A549 (cell line): Measurements from ENCODE around the gene PRKCE. TPM values are rescaled to one million over a fixed set of nuclear protein-coding genes. Genes with fewer than 3 reads are reported as not detected.

ENCODE experiments used
- ATAC-seq, 2 experiments: fragments of 200-7000 bp in 1 of 2; fragments of >200 bp in 1 of 2; cut with Nextera tagmentation in 1 of 2; cut with Tn5 transposase in 1 of 2; 3 replicates each; pipeline versions ENCODE4 v1.8.0 to v1.9.1; 2018 to 2020; ENCODE audit warnings: mild to moderate bottlenecking in 1 of 2, moderate library complexity in 1 of 2
- CTCF ChIA-PET: fragments of 300-600 bp; sonication (Branson Sonifier 250); formaldehyde crosslinking; extraction: SDS; loops from one replicate; lab custom pipeline; 2021; ENCODE audit warnings: antibody characterized with exemption, inconsistent platforms; lab: Yijun Ruan, JAX
- POLR2A ChIA-PET: fragments of 350-600 bp; formaldehyde crosslinking; extraction: SDS; loops from one replicate; lab custom pipeline; 2021; ENCODE audit warnings: antibody characterized with exemption, inconsistent platforms; lab: Yijun Ruan, JAX
- DNase-seq, 2 experiments: peaks; one replicate each; pipeline versions ENCODE4 v3.0.0 to v3.0.0-alpha.2; 2011 to 2016; ENCODE audit warnings: low read depth in 1 of 2, low spot score in 1 of 2
- FAIRE-seq: peaks from 2 replicates; lab custom pipeline; 2011; peaks lifted over from hg19 to GRCh38; lab: Jason Lieb, UNC
- H3K27ac ChIP-seq, 2 experiments: fragments of >200 bp; sonication (Bioruptor Twin); formaldehyde crosslinking; 3 replicates each; pipeline ENCODE4 v1.5.1; 2016 to 2017
- H3K4me1 ChIP-seq: fragments of >200 bp; sonication (Bioruptor Twin); formaldehyde crosslinking; 3 replicates; pipeline ENCODE4 v1.6.1; 2016
- H3K4me2 ChIP-seq: fragments of >200 bp; sonication (Bioruptor Twin); formaldehyde crosslinking; 3 replicates; pipeline ENCODE4 v1.6.1; 2016
- H3K4me3 ChIP-seq: fragments of >200 bp; sonication (Bioruptor Twin); formaldehyde crosslinking; 3 replicates; pipeline ENCODE4 v1.5.1; 2016
- H3K9me3 ChIP-seq: fragments of >200 bp; sonication (Bioruptor Twin); formaldehyde crosslinking; 3 replicates; pipeline ENCODE4 v1.6.1; 2016
- CBX8 ChIP-seq: fragments of 200-600 bp; sonication (generic); IDR thresholded peaks from 2 replicates; pipeline ENCODE4 v1.6.1; 2016
- CEBPB ChIP-seq, 2 experiments: fragments of >200 bp in 1 of 2; sonication (Bioruptor Twin) in 1 of 2; formaldehyde crosslinking in 1 of 2; IDR thresholded peaks; 2 replicates each; pipeline ENCODE4 v1.6.1; 2012 to 2016
- CHD2 ChIP-seq: fragments of 150-350 bp; IDR thresholded peaks from 2 replicates; pipeline ENCODE4 v1.6.1; 2014; ENCODE audit warnings: low read length; ENCODE audit not compliant: partially characterized antibody
- CHD4 ChIP-seq: fragments of 200-600 bp; sonication (generic); IDR thresholded peaks from 2 replicates; pipeline ENCODE4 v1.6.1; 2016; ENCODE audit warnings: antibody characterized with exemption, mild to moderate bottlenecking, borderline replicate concordance
- EHMT2 ChIP-seq: fragments of 200-600 bp; sonication (generic); IDR thresholded peaks from 2 replicates; pipeline ENCODE4 v1.6.1; 2016; ENCODE audit warnings: antibody characterized with exemption, low read depth, mild to moderate bottlenecking, moderate library complexity
- ESRRA ChIP-seq: fragments of 150-350 bp; IDR thresholded peaks from 2 replicates; pipeline ENCODE4 v1.6.1; 2014; ENCODE audit warnings: mild to moderate bottlenecking, low read length, borderline replicate concordance
- FOXS1 ChIP-seq: fragments of 250-450 bp; sonication (Bioruptor Pico); IDR thresholded peaks from 2 replicates; pipeline ENCODE4 v1.5.0; 2020; ENCODE audit warnings: mild to moderate bottlenecking, moderate library complexity
- GATA3 ChIP-seq: IDR thresholded peaks from 2 replicates; pipeline ENCODE4 v1.6.1; 2012; ENCODE audit warnings: borderline replicate concordance
- HDAC2 ChIP-seq: fragments of 200-600 bp; sonication (generic); IDR thresholded peaks from 2 replicates; pipeline ENCODE4 v1.6.1; 2016
- HOXB13 ChIP-seq: fragments of 250-450 bp; sonication (Bioruptor Pico); IDR thresholded peaks from 2 replicates; pipeline ENCODE4 v1.5.0; 2020; ENCODE audit warnings: low read depth, mild to moderate bottlenecking, moderate library complexity
- HOXB5 ChIP-seq: fragments of 250-450 bp; sonication (Bioruptor Pico); IDR thresholded peaks from 2 replicates; pipeline ENCODE4 v1.5.0; 2020; ENCODE audit warnings: mild to moderate bottlenecking, moderate library complexity
- JUN ChIP-seq, 2 experiments: fragments of >200 bp; sonication (Bioruptor Twin); formaldehyde crosslinking; IDR thresholded peaks; 2 replicates in 1 of 2; 3 replicates in 1 of 2; pipeline ENCODE4 v1.6.1; 2016 to 2017
- KDM5A ChIP-seq: fragments of 200-600 bp; sonication (generic); IDR thresholded peaks from 2 replicates; pipeline ENCODE4 v1.6.1; 2016; ENCODE audit warnings: antibody characterized with exemption, mild to moderate bottlenecking
- MAFK ChIP-seq: fragments of 450-650 bp; IDR thresholded peaks from 2 replicates; pipeline ENCODE4 v1.6.1; 2014; ENCODE audit not compliant: partially characterized antibody
- MAZ ChIP-seq: fragments of 150-350 bp; IDR thresholded peaks from 2 replicates; pipeline ENCODE4 v1.6.1; 2014; ENCODE audit warnings: antibody characterized with exemption, low read depth, low read length, borderline replicate concordance
- NFE2L2 ChIP-seq: fragments of 150-350 bp; conservative IDR thresholded peaks from 2 replicates; pipeline ENCODE4 v1.6.1; 2014; ENCODE audit warnings: low read length
- PHF8 ChIP-seq: fragments of 200-600 bp; sonication (generic); IDR thresholded peaks from 2 replicates; pipeline ENCODE4 v1.6.1; 2016; ENCODE audit warnings: low read depth, mild to moderate bottlenecking, antibody characterized with exemption, moderate library complexity, borderline replicate concordance
- POLR2A ChIP-seq: IDR thresholded peaks from 2 replicates; pipeline ENCODE4 v1.6.1; 2012; ENCODE audit warnings: mild to moderate bottlenecking, low read length
- POLR2AphosphoS2 ChIP-seq: conservative IDR thresholded peaks from 2 replicates; pipeline ENCODE4 v1.6.1; 2012; ENCODE audit warnings: low read length, improper control_type of control experiment, inconsistent platforms
- RAD21 ChIP-seq, 2 experiments: fragments of >200 bp in 1 of 2; sonication (Bioruptor Twin) in 1 of 2; formaldehyde crosslinking in 1 of 2; IDR thresholded peaks in 1 of 2; conservative IDR thresholded peaks in 1 of 2; 2 replicates in 1 of 2; 3 replicates in 1 of 2; pipeline ENCODE4 v1.6.1; 2012 to 2018; ENCODE audit warnings: inconsistent platforms in 1 of 2
- RARB ChIP-seq: fragments of 250-450 bp; sonication (Bioruptor Pico); IDR thresholded peaks from 2 replicates; pipeline ENCODE4 v1.8.0; 2021; ENCODE audit warnings: mild to moderate bottlenecking, moderate library complexity
- RFX5 ChIP-seq: fragments of 450-650 bp; IDR thresholded peaks from 2 replicates; pipeline ENCODE4 v1.7.1; 2014; ENCODE audit warnings: antibody characterized with exemption, mild to moderate bottlenecking, moderate library complexity
- RNF2 ChIP-seq: fragments of 200-600 bp; sonication (generic); IDR thresholded peaks from 2 replicates; pipeline ENCODE4 v1.6.1; 2016; ENCODE audit warnings: low read depth, mild to moderate bottlenecking, antibody characterized with exemption, moderate library complexity, borderline replicate concordance
- SMC3 ChIP-seq: fragments of >200 bp; sonication (Bioruptor Twin); formaldehyde crosslinking; IDR thresholded peaks from 3 replicates; pipeline ENCODE4 v1.6.1; 2018; ENCODE audit warnings: inconsistent platforms
- ZC3H11A ChIP-seq: fragments of 450-650 bp; IDR thresholded peaks from 2 replicates; pipeline ENCODE4 v1.6.1; 2014; ENCODE audit warnings: antibody characterized with exemption, mild to moderate bottlenecking
- ZSCAN20 ChIP-seq: fragments of 250-450 bp; sonication (Bioruptor Pico); IDR thresholded peaks from 2 replicates; pipeline ENCODE4 v1.8.0; 2022; ENCODE audit warnings: mild to moderate bottlenecking, moderate library complexity
- WGBS: methylation state at CpG from one replicate; pipeline ENCODE4 v1.1.6; 2017; ENCODE audit errors: missing lambda C conversion rate; 5-methylcytosine and 5-hydroxymethylcytosine counted together
- polyA plus RNA-seq, 4 experiments: library from polyadenylated mRNA; depleted of rRNA in 3 of 4; stranded (reverse); fragments of >200 nt; fragmentation: RNase III in 1 of 4; extraction: RNeasy Plus Mini Kit Qiagen cat#74134 plus additional on column Dnase treatment in 1 of 4; gene quantifications; 2 replicates in 3 of 4; 3 replicates in 1 of 4; pipeline ENCODE4 v1.2.3, GENCODE V29; 2011 to 2017
- TF ChIP-seq, protein P1 (sequence below): fragments of 200-600 bp; sonication (generic); IDR thresholded peaks from 2 replicates; pipeline ENCODE4 v1.6.1; 2016; ENCODE audit warnings: antibody characterized with exemption, mild to moderate bottlenecking, moderate library complexity
- TF ChIP-seq, protein P2 (sequence below): IDR thresholded peaks from 2 replicates; pipeline ENCODE4 v1.6.1; 2012
- TF ChIP-seq, protein P3 (sequence below): fragments of >200 bp; sonication (Bioruptor Twin); formaldehyde crosslinking; IDR thresholded peaks from 3 replicates; pipeline ENCODE4 v1.5.1; 2016
- TF ChIP-seq, protein P4 (sequence below): IDR thresholded peaks from 2 replicates; pipeline ENCODE4 v1.6.1; 2012; ENCODE audit warnings: low read depth, borderline replicate concordance
- TF ChIP-seq, protein P5 (sequence below): fragments of >200 bp; sonication (Bioruptor Twin); formaldehyde crosslinking; IDR thresholded peaks from 2 replicates; pipeline ENCODE4 v1.6.1; 2016

The PRKCE gene
- polyA plus RNA-seq, 2 of the 4 experiments (the other 2 are of a cell fraction), result 11.5 to 12.0 TPM

DNA sequence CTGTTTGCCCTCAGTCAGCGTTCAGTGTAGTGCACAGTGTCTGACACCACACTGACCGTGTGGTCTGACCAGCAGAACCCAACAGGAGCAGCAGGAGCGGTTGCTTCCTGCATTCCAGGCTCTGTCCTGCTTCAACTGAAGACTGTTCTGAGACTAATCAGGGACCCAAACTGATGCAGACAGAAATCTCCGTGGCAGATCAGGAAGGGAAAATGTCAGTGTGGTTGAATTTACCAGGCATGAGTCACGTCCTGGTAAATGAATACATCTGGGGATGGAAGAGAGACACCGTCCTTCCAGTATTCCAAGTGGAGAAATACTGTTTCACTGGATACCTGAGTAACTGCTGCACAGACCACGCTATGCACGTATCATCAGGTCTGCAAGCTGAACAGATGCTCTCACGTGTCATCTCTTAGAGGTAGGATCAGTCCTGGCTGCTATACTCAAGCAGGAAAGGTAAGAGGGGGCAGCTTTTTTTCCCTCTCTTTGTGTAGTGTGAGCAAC lies 422.1 kb downstream of the PRKCE start (continued):
- TF ChIP-seq SMC3, result no peak; the same call in 2 of the 3 replicates
- TF ChIP-seq HOXB13 (CRISPR knock-in tag), result peak; percentile 18; the same call in 1 of the 2 replicates
- TF ChIP-seq GATA3, result peak; percentile 65; the same call in 1 of the 2 replicates

DNA sequence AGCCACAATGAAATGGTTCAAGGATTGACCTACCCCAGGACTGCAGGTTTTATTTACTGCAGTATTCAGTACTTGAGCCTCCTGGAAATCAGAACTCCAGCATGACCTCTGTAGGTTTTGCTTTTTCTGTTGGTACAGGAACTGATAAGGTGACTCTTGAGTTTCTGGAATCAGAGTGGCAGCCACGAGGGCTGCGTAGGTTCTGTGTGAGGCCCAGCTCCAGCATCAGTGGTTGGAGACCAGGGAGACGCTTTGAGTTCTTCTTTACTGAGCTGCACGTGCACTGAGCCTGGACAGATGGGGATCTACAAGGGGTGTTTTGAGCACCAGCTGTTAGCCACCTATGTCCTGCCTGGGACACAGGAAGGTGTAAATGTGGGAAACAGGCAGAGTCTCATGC lies 423.0 kb downstream of the PRKCE start:
- ChIA-PET POLR2A (interaction anchor here (1.7 to 1.9 kb wide), 2 partner anchors 90 to 223 kb away, joined by 3 to 5 read pairs; partner anchors contain the start of gene EPAS1), CTCF (interaction anchor here (0.6 to 5.8 kb wide), 9 partner anchors 9 to 386 kb away, joined by 3 to 30 read pairs (median 5); no protein-coding TSS in a partner anchor)
- H3K4me3 ChIP-seq, result peak overlapping the region; percentile 26; the same call in 2 of the 3 replicates
- WGBS, result 66% methylated on average over 4 of the region's 4 CpGs
- H3K9me3 ChIP-seq, result no peaks in the 10 kb centered on the region
- TF ChIP-seq ESRRA (no peak), HDAC2 (no peak), POLR2A (no peak), RNF2 (no peak), CEBPB (IDR thresholded peaks at IDR 0.05) (no peak), CHD4 (no peak), EHMT2 (no peak), GATA3 (no peak), NFE2L2 (no peak), ZC3H11A (no peak), CBX8 (no peak), RARB (no peak), PHF8 (no peak), HOXB5 (no peak), RFX5 (no peak)
- TF ChIP-seq, protein P1, sequence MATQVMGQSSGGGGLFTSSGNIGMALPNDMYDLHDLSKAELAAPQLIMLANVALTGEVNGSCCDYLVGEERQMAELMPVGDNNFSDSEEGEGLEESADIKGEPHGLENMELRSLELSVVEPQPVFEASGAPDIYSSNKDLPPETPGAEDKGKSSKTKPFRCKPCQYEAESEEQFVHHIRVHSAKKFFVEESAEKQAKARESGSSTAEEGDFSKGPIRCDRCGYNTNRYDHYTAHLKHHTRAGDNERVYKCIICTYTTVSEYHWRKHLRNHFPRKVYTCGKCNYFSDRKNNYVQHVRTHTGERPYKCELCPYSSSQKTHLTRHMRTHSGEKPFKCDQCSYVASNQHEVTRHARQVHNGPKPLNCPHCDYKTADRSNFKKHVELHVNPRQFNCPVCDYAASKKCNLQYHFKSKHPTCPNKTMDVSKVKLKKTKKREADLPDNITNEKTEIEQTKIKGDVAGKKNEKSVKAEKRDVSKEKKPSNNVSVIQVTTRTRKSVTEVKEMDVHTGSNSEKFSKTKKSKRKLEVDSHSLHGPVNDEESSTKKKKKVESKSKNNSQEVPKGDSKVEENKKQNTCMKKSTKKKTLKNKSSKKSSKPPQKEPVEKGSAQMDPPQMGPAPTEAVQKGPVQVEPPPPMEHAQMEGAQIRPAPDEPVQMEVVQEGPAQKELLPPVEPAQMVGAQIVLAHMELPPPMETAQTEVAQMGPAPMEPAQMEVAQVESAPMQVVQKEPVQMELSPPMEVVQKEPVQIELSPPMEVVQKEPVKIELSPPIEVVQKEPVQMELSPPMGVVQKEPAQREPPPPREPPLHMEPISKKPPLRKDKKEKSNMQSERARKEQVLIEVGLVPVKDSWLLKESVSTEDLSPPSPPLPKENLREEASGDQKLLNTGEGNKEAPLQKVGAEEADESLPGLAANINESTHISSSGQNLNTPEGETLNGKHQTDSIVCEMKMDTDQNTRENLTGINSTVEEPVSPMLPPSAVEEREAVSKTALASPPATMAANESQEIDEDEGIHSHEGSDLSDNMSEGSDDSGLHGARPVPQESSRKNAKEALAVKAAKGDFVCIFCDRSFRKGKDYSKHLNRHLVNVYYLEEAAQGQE, result no peak
- TF ChIP-seq, protein P2, sequence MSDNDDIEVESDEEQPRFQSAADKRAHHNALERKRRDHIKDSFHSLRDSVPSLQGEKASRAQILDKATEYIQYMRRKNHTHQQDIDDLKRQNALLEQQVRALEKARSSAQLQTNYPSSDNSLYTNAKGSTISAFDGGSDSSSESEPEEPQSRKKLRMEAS, result no peak
- TF ChIP-seq, protein P3, sequence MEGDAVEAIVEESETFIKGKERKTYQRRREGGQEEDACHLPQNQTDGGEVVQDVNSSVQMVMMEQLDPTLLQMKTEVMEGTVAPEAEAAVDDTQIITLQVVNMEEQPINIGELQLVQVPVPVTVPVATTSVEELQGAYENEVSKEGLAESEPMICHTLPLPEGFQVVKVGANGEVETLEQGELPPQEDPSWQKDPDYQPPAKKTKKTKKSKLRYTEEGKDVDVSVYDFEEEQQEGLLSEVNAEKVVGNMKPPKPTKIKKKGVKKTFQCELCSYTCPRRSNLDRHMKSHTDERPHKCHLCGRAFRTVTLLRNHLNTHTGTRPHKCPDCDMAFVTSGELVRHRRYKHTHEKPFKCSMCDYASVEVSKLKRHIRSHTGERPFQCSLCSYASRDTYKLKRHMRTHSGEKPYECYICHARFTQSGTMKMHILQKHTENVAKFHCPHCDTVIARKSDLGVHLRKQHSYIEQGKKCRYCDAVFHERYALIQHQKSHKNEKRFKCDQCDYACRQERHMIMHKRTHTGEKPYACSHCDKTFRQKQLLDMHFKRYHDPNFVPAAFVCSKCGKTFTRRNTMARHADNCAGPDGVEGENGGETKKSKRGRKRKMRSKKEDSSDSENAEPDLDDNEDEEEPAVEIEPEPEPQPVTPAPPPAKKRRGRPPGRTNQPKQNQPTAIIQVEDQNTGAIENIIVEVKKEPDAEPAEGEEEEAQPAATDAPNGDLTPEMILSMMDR, result no peak
- peaks cover 50% of the 10 kb centered on the region for H3K4me1 ChIP-seq
- peak overlapping the region; percentile 84 to 89 for H3K27ac ChIP-seq
- FAIRE-seq, result no peak
- no peak; a peak in 1 of 6 replicates for ATAC-seq
- no peak for DNase-seq
- H3K4me2 ChIP-seq, result peak overlapping the region; percentile 85

DNA sequence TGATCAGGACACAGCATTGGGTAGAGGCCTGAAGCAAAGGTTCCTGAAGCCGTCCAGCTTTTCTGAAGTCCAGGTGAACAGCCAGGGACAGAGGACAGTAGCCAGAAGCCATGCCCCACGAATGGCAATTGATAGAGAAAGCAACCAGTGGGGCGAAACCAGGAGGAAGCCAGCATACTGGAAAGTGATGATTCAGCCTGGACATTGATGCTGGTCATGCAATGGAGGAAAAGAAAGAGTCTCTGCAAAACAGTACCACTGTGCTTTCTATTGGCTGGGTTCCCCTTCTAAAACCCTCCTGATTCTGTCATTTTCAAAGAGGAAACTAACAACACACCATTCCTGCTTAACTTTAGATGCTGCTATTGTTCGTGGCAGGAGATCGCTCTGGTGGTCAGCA lies 424.4 kb downstream of the PRKCE start:
- POLR2A ChIA-PET, result no interaction called here
- H3K4me3 ChIP-seq, result no peak overlapping the region
- FAIRE-seq (no peak), ATAC-seq (no peak), DNase-seq (no peak)
- H3K4me1 ChIP-seq, result peaks cover 53% of the 10 kb centered on the region
- 91% methylated on average over 5 of the region's 5 CpGs for WGBS
- peak overlapping the region; percentile 19; the same call in 2 of the 3 replicates for H3K4me2 ChIP-seq
- H3K9me3 ChIP-seq, result no peaks in the 10 kb centered on the region
- CTCF ChIA-PET, result interaction anchor here (0.6 to 5.8 kb wide), 6 partner anchors 7 to 219 kb away, joined by 3 to 30 read pairs (median 7); no protein-coding TSS in a partner anchor
- H3K27ac ChIP-seq, result peak overlapping the region; percentile 8 to 89; a peak in 4 of 6 replicates
- TF ChIP-seq, protein P4, sequence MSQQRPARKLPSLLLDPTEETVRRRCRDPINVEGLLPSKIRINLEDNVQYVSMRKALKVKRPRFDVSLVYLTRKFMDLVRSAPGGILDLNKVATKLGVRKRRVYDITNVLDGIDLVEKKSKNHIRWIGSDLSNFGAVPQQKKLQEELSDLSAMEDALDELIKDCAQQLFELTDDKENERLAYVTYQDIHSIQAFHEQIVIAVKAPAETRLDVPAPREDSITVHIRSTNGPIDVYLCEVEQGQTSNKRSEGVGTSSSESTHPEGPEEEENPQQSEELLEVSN, result no peak
- TF ChIP-seq MAFK (no peak), CHD2 (no peak), HOXB5 (no peak), ZSCAN20 (CRISPR knock-in tag) (no peak), SMC3 (no peak), JUN (IDR thresholded peaks at IDR 0.05) (no peak), FOXS1 (CRISPR knock-in tag) (no peak), MAZ (no peak), KDM5A (no peak), POLR2AphosphoS2 (no peak), RAD21 (conservative IDR thresholded peaks at IDR 0.05 in 1 of 2, IDR thresholded peaks at IDR 0.05 in 1 of 2) (no peak), PHF8 (no peak)
- TF ChIP-seq, protein P5, sequence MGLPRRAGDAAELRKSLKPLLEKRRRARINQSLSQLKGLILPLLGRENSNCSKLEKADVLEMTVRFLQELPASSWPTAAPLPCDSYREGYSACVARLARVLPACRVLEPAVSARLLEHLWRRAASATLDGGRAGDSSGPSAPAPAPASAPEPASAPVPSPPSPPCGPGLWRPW, result no peak
- TF ChIP-seq, protein P2, result no peak
